ENCODE results near the gene SMKR1.
"Not testable (repeated sequence)": the region's sequence is repeated elsewhere in the genome, so short reads cannot be mapped to it uniquely, and the experiment has no call there.

Gene SMKR1

DNA sequence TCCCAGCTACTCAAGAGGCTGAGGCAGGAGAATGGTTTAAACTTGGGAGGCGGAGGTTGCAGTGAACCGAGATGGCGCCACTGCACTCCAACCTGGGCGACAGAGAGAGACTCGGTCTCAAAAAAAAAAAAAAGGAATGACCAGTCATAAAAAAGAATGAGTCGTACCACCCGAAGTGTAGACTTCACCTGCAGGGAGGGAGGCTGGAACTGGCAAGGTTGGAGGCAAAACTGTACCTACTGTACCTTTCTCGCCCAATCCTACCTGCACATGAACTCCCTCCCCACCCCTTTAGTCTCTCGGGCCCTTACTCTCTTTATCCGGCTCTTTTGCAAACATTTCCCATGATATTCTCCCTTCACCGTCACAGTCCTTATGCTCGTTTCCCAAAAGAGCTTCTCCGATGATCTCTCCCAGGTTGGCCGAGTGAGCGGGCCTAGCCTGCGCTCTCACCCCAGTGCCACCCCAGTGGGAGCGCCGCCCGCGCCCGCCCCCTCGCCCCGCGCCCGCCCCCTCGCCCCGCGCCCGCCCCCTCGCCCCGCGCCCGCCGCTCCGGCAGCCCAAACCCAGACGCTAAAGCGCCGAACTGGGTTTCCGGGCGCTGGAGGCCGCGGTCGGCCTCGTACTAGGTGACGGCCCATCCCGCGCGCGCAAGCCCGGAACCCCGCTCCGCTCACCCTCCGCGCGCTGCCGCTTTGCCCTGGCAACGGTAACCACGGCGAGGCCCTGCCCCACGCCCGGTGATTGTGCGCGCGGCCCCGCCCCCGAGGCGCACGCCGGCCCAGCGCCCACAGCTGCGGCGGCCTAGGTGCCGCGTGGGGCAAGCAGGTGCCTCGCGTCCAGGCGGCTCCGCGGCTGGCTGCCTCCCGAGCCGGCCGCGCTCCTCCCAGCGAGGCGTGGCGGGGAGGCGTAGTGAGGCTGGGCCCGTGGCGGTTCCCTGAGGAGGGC, at the start of gene SMKR1:
SMKR1 (plus strand) TSS at position 772 of the 948 bp plus-strand sequence. CDS start 294 bp downstream, outside the sequence.
- no peak for DNase-seq

DNA sequence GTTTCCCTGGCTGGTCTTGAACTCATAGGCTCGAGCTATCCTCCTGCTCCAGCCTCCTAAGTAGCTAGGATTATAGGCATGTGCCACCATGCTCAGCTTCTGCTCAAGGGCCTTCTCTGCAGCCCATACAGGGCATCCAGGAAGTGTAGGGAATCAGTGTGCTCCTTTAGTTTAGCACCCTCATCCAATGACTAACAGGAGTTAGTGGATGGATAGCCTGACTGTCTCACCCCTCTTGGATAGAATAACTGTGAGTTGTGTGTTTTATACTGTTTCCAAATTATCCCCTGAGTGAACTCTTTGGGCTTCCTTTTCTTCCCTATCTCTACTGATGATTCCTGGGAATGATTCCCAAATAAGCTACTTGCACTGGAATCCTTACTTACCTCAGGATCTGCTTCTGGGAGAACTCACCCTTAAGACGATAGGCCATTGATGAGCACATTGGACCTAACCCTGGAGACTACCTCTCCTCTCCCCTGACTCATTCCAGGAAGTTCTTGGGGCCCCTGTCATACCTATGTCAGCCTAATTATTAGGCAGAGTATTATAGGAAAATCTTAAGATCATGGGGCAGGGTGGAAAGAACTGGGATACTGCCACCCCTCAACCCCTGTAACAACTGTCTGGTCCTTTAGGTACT, 49.6 kb upstream of the SMKR1 start:
- DNase-seq, result no peak

GRCh38 chr7:129453510-129454248, 48.7 kb upstream of the SMKR1 start:
- DNase-seq, result no peak

GRCh38 chr7:129454249-129454551, 48.1 kb upstream of the SMKR1 start:
- DNase-seq, result no peak

- DNase-seq, result no peak
Measured at GRCh38 chr7:129456421-129456820, 45.9 kb upstream of the SMKR1 start.

DNA sequence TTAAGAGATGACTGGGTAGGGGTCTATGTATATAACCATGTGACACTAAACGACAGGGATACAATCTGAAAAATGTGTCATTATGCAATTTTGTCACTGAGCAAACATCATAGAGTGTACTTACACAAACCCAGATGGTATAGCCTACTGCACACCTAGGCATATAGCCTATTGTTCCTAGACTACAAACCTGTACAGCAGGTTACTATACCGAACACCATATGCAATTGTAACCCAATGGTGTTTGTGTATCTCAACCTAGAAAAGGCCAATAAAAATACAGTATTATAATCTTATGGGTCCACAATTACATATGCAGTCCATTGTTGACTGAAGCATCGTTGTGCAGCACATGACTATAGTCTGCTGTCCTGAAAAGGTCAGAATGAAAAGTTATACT, 45.2 kb upstream of the SMKR1 start:
- no peak for DNase-seq

DNA sequence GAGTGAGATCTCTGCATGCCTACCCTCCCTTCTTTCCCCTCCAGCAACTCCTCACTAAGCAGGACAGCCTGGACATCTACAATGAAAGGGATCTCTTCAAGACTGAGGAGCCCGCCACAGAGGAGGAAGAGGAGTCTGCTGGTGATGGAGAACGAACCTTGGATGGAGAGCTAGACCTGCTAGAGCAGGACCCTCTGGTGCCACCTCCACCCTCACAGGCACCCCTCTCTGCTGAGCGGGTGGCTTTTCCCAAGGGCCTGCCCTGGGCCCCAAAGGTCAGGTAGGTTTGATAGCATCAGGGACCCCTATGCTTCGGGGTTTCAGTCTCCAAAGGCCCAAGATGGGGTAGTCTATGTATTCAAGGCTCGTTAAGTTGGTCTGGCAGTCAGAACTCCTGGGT, 44.2 kb upstream of the SMKR1 start:
- no peak for DNase-seq

DNA sequence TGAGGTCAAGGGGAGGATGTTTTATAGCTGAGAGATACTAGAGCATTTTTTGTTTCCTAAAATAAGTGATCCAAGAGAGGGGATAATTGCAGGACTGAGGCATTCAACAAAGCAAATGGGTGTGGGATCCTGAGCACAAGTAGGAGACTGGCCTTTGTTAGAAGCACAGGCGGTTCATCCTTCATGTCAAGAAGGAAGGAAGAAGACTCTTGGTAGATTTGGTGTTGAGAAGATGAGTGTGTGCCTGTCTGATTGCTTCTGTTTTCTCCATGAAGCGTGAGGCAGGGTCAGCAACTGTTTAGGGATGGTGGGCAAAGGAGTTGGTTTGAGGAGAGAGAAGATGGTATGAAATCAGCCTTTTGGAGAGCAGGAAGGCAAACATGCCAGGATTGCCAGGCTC, 40.5 kb upstream of the SMKR1 start:
- DNase-seq, result no peak

- no peak for DNase-seq
Measured at GRCh38 chr7:129462420-129462819, 39.9 kb upstream of the SMKR1 start.

- DNase-seq, result no peak
Measured at GRCh38 chr7:129464194-129464593, 38.1 kb upstream of the SMKR1 start.

DNA sequence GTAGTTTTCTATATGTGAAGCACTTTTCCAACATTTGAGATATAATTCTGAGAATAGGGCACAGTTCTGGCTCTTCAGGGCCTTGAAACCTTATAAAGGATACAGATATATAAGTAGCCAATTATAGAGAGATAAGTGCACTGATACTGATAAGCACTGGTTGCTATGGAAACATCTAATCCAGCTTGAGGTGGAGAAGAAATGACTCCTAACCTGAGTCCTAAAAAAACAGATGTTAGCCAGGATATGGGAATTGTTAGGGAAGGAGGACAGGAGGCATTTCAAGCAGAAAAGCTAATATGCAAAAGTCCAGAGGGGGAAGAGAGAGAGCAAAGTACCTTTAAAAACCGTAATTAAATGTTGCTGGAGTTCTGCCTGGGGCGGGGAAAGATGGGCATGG, 37.3 kb upstream of the SMKR1 start:
- no peak for DNase-seq

DNA sequence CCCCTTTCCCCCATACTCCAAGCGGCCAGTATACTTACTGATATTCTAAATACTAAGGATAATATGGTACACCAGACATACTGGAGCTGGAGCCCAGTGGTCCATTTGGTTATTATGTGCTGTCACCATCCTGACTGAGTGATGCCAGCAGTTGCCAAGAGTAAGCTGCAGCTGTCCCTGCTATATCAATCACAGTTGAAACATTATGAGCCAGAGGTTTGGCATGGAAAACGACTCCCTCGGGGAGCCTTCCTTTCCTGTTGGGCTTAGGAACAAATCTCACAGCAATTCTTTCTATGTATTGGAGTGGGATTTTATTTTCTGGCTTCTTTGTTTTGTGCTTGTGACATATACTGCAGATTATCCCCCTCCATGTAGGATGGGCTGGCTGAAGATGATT, 35.5 kb upstream of the SMKR1 start:
- DNase-seq, result no peak

DNA sequence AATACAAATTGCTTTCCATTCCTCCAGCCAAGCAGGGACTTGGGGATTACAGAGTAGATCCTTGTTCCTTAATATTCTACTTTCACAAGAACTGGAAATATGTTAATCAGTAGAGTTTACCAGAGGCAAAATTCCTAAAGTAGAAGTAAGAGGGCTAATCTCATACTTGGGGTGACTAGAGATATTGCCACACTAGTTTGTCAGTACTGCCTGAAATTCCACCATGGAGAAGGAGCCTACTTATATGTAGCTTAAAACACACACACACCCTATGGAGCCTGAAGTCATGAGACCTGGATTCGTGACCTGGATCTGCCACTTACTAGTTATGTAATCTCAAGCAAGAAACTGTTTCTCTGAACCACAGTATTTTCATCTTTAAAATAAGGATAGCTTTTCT, 34.2 kb upstream of the SMKR1 start:
- DNase-seq, result no peak

GRCh38 chr7:129468547-129468946, 33.8 kb upstream of the SMKR1 start:
- DNase-seq, result no peak

DNA sequence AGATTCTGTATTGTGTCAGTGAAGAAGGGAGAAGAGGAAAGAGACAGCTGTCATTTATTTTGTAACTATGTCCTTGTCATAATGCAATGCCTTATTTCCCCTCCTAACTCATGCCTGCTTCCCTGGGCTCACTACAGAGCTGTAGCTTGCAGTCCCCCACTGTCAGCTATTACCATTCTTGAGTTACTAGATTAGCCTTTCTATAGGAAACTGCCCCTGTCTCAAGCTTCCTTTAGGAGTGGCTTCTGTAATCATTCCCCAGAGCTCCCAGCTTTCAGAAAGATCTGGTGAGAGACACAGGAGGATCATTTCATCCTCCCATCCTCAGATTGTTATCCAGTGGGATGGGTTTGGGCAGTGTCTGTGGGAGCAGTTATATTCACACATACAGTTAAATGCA, 32.4 kb upstream of the SMKR1 start:
- no peak for DNase-seq

GRCh38 chr7:129470411-129470810, 31.9 kb upstream of the SMKR1 start:
- no peak for DNase-seq

DNA sequence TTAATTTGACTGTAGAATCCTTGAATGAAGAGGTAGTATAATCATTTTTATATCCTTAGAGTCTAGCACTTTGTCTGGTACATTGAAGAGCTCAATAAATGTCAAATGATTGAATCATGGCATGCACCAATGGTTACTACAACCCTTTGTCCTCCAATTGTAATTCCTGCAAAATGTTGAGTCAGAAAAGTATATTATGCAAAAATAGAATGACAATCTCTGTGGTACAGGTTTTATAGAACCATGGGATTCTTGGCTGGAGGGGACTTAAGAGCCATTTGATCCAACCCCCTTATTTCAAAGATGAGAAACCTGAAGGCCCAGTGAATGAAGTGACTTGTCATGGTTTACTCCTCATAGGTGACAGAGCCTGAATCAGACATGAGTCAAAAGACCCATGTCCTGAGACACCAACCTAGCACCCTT, 30.9 kb upstream of the SMKR1 start:
- no peak for DNase-seq

DNA sequence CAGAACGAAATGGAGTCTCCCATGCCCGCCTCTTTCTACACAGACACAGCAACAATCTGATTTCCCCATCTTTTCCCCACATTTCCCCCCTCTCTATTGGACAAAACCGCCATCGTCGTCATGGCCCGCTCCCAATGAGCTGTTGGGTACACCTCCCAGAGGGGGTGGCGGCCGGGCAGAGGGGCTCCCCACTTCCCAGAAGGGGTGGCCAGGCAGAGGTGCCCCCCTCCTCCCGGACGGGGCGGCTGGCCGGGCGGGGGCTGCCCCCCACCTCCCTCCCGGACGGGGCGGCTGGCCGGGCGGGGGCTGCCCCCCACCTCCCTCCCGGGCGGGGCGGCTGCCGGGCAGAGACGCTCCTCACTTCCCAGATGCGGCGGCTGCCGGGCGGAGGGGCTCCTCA, 26.4 kb upstream of the SMKR1 start:
- DNase-seq, result not testable (repeated sequence)

GRCh38 chr7:129476398-129476797, 25.9 kb upstream of the SMKR1 start:
- not testable (repeated sequence) for DNase-seq

GRCh38 chr7:129479831-129480230, 22.5 kb upstream of the SMKR1 start:
- no peak for DNase-seq

DNA sequence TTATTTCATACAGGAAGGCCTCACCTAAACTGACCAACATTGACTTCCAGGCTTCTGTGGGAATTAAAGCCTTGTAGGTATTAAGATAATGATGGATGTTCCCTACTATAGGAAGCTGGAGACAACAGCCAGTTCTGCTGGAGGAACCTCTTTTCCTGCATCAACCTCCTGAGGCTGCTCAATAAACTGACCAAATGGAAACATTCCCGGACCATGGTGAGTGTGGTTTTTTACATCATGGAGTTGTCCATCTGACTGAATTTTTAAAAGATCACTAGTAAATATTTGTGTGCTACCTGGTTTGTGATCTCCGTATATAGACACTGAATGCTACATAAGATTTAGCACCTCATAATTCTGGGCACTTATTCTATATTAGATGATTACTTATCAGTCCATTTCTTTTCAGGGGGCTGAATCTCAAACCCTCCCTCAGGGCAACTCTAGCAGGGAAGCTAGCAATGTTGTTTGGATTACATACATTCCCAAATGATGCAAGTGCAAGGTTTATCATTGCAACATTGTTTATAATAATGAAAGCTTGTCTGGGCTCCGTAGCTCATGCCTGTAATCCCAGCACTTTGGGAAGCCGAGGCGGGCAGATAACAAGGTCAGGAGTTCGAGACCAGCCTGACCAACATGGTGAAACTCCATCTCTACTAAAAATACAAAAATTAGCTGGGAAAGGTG, 21.5 kb upstream of the SMKR1 start:
- DNase-seq, result no peak

DNA sequence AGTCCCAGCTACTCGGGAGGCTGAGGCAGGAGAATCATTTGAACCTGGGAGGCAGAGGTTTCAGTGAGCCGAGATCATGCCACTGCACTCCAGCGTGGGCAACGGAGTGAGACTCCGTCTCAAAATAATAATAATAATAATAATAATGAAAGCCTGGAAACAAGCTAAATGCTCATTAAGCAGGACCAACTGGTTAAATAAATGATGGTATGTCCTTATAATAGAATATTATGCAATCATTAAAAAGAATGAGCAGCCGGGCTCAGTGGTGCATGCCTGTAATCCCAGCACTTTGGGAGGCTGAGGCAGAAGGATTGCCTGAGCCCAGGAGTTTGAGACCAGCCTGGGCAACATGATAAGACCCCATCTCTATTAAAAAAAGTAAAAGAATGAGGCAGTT, 21.0 kb upstream of the SMKR1 start:
- DNase-seq, result not testable (repeated sequence)

GRCh38 chr7:129482781-129483180, 19.6 kb upstream of the SMKR1 start:
- no peak for DNase-seq

Measured in DMS 273 treated with DMSO at 0.1 percent for 48 hours (cell line).